Activated CD4-positive, CD25-positive, alpha-beta regulatory T cell treated with anti-CD3 and anti-CD28 coated beads, Interleukin-2, amount 50 U/mL, for 16 hours (primary cell): ENCODE measurements around the gene EXD1.
A peak's percentile ranks its signal among the peaks of the same experiment; 100 is the strongest.
"Not testable (repeated sequence)": the region's sequence is repeated elsewhere in the genome, so short reads cannot be mapped to it uniquely, and the experiment has no call there.

Source experiments
- DNase-seq: peaks from one replicate; pipeline ENCODE4 v3.0.0-alpha.2; 2020; ENCODE audit warnings: low read depth, low spot score

The EXD1 gene, protein sequence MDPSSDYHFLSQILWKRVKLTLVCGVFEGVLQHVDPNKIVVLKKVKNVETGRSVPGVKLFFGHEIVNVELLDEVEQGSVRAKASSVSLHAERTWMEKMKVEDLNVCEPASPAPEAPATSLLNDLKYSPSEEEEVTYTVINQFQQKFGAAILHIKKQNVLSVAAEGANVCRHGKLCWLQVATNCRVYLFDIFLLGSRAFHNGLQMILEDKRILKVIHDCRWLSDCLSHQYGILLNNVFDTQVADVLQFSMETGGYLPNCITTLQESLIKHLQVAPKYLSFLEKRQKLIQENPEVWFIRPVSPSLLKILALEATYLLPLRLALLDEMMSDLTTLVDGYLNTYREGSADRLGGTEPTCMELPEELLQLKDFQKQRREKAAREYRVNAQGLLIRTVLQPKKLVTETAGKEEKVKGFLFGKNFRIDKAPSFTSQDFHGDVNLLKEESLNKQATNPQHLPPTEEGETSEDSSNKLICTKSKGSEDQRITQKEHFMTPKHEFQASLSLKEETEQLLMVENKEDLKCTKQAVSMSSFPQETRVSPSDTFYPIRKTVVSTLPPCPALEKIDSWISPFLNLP

DNA sequence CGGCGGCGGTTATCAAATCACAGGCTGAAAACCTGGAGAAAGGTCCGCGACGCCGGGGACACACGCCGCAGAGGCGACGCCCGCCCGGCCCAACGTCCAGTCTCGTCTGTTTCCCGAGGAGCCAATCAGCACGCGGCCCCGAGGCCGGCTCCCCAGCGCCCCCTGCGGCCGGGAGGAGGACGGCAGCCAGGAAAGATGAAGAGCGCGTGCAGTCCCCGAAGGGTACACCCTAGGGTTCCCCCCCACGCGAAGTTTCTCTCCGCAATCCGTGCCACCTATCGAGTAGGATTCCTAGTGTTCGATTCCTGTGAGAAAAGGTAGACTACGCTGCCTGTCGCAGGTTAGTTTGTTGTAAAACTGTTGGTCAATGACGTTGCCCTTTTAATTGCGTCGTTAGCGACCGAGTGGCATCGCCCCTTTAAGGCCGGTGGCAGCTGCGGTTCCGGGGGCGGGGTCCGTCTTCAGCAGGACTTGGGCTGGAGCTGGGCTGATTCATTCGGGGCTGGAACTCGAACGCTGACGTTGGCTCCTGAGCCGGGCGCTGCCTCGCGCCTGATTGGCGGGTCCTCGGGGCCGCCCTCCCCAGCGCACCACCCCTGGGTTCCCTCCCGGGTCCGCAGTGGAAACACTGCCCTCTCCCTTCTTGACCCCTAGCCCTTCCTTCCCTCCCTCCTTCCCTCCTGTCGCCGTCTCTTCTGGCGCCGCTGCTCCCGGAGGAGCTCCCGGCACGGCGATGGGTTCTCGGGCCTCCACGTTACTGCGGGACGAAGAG is at the start of gene EXD1, which contains the start of gene CHP1:
TSS of gene EXD1 (minus strand) at position 108 of the 772 bp plus-strand sequence. CDS start 4,182 bp downstream, outside the sequence.
TSS of gene CHP1 (plus strand) at position 619 of the 772 bp plus-strand sequence. CDS start at position 734, 115 bp downstream.
- DNase-seq = peak; percentile 87

DNA sequence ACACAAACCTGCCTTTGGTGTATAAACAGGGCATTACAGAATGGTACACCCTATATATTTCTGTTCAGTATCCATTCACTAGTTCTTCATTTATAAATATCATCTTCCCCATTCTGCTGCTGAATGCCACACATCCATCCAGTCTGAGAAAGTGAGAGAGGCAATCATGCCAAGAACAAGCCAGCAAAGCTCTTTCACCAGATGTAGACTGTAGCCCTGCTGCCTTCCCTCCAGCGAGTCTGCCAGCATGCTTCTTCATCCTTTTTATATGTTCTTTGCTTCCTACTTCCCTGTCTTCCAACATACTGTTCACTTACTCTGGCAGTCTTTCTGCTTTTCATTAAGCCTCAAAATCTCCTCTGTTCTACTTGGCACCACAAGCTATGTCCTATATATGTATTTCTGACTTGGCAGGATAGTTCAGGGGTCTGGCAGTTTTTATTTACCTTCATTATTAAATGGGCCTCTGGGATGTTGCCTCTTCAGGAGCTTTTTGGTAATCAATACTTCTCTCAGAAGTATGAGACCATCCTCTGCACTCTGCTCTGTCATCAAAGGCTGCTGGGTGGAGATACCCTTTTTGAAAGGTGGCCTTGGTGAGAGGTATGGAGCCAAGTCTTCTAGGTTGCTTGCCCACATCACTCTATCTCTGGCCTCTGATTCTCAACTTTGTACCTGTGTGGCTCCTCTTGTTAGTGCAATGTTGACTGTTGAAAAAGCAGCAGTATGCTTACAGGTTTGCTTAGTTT is 49.2 kb upstream of the EXD1 start:
- DNase-seq = no peak

DNA sequence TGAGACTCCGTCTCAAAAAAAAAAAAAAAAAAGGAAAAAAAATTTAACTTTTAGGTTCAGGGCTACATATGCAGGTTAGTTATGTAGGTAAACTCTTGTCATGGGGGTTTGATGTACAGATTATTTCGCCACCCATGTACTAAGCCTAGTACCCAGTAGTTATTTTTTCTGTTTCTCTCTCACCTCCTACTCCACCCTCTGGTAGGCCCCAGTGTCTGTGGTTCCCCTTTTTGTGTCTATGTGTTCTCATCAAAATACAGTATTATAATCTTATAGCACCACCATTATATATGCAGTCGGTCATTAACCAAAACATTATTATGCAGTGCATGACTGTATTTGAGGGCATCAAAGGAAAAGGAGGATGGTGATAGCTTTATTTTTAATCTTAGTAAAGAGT is 47.8 kb upstream of the EXD1 start:
- DNase-seq = no peak

DNA sequence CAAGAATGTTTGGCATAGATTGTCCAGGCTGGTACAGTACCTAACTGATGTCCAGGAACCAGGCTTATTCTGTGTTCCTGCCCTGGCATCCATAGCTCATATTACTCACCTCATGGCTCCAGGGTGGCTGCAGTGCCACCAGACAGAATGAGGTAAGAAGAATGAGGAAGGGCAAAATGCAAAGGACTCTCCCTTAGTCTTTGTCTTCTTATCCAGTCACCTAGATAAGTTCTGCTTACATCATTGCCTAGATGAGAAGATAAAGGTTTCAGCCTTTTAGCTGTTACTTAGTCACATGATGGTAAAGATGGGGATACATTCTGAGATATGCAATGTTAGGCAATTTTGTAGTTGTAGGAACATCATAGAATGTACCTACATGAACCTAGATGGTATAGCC is 46.3 kb upstream of the EXD1 start:
- no peak for DNase-seq

DNA sequence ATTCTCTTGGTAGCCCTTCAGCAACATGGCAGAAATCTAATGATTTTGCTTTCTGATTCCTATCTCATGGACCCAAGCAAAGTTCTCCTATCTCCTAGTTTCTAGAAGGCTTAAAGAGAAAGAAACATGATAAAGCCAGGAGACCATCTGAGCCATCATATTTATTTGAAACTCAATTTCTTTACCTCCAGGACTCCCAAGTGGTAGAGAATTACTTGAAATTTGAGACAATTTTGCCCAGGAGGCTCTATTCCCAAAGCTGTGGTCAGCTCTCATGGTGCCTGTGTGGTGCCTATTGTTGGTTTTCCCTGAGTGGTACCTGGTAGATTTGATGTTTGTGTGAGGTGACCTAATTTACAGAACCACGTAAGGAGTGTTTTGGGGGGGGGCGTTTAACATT is 39.3 kb upstream of the EXD1 start:
- no peak for DNase-seq

DNA sequence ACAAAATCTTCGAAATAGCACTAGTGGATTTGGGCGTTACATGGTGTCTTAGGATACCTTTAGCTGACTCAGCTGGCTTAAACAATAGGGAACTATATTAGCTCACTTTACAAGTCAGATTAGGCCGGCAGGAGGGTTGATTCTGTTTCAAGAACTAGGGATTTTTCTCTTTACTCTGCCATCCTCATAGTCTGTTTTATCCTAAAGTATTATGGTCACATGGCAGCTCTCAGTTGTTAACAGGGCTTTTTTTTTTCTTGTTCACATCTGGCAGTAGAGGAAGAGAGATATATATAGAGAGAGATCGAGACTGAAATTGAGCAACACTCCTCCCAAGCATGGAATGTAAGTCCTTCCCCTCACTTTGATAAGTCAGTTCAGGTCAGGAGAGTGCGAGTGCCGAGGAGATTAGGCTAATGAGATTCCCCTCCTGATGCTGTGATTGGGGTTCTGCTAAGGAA is 33.4 kb upstream of the EXD1 start:
- no peak for DNase-seq

DNA sequence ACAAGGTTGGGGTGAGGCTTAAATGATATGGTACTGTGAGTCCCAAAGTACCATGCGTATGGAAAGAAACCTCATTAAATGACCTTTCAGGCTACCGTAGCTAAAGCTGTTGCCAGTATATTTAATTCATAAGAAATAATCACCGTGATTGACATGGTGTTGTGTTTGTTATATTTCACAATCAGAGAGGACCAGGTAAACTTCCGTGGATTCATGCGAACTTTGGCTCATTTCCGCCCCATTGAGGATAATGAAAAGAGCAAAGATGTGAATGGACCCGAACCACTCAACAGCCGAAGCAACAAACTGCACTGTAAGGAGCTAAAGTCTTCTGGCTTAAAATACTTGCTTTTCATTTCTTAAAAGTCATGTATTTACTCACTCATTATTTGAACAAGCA is 32.0 kb upstream of the EXD1 start:
- DNase-seq = no peak

DNA sequence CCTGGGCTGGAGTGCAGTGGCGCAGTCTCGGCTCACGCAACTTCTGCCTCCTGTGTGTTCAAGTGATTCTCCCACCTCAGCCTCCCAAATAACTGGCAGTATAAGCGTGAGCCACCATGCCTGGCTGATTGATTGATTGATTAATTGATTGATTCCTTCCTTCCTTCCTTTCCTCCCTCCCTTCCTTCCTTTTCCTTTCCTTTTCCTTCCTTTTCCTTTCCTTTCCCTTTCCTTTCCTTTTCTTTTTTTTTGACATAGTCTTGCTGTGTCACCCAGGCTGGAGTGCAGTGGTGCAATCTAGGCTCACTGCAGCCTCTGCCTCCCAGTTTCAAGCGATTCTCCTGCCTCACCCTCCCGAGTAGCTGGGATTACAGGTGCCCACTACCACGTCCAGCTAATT is 30.4 kb upstream of the EXD1 start:
- not testable (repeated sequence) for DNase-seq

DNA sequence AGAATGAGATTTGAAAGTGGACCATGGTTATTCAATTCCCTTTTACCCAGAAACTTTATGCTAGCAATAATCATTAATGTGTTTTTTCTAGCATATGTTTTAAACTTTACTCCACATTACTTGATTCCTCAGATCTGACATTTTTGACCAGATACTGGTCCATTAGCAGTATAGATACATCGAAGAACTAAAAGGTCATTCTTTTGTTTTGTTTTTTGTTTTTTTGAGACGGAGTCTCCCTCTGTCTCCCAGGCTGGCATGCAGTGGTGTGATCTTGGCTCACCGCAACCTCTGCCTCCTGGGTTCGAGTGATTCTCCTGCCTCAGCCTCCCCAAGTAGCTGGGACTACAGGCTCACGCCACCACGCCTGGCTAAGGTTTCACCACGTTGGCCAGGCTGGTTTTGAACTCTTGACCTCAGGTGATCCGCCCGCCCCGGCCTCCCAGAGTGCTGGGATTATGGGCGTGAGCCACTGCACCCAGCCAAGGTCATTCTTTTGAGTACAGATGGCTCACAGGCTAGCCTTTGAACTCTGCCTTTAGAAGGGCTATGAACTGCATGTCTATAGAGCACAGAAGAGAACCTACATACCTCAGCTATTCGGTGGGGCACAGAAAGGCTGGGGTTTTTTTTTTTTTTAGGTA is 29.1 kb upstream of the EXD1 start:
- DNase-seq = no peak

DNA sequence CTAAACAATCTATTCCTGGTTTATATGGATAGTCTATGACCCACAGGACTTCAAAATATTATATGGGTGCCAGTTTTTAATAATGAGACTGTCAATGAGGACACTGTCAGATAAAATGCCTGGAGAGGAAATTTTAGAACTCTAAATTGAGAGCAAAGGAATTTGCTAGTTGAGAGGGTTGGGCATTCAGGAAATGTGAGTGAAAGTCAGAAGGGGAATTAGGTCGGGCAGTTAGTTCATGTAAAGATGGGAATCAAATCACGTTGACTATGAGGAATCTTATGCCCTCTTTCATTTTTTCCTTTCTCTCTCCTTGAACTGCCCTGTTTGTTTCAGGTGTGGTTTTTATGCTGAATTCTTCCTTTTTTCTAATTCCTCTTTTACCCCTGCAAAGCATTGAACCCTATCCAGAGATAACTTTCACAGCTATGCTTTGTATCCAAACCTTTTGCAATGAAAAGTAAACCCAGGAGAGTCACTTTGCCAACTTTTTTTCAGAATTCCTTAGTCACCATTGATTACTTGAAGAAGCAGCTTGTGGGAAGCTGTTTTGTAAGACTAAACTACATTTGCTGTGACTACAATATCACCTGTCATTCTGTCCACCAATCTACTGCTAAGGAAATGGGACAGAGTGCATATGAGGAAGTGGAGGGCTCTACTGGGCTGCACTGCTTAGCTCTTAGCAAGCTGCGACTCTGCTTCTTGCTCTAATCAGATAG is 28.4 kb upstream of the EXD1 start:
- no peak for DNase-seq

DNA sequence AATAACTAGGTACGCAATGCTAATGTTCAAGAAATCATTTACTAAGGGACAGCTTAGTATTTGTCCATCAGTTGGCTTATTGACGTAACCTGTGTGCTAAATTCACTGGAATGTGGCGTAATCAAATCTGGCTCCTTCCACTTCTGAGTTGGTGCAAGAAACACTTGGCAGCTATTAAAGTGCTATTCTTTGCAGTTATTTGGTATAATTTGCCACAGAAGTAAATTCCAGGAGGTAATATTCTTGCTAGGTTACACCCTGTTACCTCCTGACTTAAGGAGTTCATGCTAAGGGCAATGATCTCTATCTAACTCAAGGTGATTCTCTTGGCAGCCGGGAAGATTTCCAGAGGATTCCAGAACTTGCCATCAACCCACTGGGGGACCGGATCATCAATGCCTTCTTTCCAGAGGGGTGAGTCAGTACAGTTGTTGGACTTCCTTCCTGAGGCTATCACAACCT is 26.1 kb upstream of the EXD1 start:
- DNase-seq = no peak

DNA sequence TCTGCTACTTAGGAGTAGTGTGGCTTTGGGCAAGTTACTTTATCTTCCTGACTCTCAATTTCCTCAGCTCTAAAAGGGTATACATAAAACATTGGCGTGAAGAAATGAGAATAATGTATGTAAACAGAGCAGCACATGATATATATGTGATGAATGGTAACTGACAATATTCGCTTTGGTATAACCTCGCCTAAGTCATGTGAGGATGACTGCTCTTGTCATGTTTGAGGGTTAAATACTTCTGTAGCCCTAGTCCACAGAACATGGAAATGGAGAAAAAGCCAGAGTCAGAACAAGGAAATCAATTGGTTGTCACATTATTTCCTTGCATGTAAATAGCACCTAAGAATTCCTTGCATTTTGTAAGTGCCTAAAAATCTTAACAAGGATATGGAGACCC is 25.5 kb upstream of the EXD1 start:
- no peak for DNase-seq

DNA sequence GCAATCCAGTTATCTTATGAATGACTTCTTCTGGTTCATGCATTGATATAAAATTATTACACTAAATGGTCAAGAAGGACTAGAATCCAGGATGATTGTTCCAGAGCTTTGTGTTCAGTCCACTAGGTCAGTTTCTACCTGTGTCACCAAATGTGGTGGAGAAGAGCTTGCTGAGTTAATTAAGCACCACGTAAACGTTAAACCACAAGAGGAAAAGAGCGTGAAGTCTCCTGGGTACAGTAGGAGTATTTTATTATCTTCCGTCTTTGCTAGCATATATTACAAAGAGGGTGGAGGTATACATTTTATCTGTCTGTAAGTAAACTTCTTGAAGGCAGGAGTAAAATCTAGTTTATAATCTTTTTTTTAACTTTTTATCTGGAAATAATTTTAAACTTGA is 24.0 kb upstream of the EXD1 start:
- DNase-seq = no peak

DNA sequence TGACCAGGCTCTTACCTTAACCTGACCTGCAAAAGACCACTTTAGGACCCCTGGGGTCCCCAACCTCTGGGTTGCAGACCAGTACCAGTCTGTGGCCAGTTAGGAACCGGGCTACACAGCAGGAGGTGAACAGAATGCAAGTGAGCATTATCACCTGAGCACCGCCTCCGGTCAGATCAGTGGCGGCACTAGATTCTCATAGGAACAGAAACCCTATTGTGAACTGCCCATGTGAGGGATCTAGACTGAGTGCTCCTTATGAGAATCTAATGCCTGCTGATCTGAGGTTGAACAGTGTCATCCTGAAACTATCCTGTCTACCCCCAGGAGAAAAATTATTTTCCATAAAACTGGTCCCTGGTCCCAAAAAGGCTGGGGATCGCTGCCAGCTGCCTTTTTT is 20.9 kb upstream of the EXD1 start:
- no peak for DNase-seq

DNA sequence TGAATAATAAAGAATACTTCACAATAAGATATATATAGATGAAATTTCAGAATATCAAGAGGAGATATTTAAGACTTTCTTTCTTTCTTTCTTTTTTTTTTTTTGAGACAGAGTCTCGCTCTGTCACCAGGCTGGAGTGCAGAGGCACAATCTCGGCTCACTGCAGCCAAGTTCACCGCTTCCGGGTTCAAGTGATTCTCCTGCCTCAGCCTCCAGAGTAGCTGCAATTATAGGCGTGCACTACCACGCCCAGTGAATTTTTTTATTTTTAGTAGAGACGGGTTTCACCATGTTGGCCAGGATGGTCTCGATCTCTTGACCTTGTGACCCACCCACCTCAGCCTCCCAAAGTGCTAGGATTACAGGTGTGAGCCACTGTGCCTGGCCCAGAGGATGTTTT is 20.2 kb upstream of the EXD1 start:
- not testable (repeated sequence) for DNase-seq

DNA sequence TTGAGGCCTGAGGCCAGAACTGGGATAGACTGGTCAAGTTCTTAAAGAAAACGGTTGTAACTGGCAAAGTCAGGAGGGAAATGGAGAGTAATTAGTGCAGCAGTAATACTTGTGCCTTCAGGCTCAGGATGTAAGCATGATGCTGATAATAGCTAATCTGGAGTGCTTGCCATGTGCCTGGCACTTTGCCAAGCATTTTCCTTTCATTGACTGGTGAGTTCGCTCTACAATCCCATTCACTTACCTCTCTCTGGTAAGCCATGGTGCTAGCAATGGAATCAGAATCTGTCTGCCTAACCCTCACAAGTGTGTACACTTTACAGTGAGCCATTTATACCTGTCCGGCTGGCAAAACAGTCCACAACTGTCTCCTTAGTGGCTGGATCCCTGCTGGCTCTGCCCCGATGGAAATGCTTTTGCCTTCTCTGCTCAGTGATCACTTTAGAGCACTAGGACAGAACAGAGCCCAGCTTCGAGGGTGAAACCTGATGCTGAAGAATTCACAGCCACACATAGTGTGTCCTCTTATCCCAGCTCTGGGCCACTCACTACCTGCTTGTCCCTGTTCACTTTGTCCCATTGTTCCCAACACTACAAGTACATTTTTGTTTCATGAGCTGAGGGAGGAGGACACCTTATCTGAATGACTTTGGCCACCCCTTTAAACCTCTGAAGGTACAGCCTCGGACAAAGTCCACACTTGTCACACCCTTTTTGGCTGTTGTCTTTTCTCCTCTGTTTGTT is 10.8 kb upstream of the EXD1 start:
- DNase-seq = no peak

DNA sequence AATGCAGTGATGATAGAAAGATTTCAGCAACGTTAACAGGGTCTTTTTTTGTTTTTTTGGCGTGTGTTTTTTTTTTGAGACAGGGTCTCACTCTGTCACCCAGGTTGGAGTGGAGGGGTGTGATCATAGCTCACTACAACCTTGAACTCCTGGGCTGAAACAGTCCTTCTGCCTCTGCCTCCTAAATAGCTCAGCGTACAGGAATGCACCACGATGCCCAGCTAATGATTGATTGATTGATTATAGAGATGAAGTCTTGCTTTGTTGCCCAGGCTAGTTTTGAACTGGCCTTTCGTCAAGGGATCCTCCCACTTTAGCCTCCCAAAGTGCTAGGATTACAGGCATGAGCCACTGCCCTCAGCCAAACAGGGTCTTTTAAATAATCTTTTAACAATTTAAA is 7.5 kb upstream of the EXD1 start:
- DNase-seq = no peak

DNA sequence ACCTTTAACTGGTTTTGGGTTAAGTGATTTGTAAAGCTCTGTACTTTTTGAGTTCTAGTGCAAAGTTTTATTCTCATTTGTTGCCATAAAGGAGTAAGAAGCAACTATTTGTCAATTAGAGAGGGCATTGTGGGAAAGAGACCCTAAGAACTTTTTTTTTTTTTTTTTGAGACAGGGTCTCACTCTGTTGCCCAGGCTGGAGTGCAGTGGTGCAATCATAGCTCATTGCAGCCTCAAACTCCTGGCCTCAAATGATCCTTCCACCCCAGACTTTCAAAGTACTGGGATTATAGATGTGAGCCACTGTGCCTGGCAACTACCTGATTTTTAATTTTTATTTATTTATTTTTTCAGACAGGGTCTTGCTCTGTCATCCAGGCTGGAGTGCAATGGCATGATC is 5.4 kb upstream of the EXD1 start:
- DNase-seq = no peak

DNA sequence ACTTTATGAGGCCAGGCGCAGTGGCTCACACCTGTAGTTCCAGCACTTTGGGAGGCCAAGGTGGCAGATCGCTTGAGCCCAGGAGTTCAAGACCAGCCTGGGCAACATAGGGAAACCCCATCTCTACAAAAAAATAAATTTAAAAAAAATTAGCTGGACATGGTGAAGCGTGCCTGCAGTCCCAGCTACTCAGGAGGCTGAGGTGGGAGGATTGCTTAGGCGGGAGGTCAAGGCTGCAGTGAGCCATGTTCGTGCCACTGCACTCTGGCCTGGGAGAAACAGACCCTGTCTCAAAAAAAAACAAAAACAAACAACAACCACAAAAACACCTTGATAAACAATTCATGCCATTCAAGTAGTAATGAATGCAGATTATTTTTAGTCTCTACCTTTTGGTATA is 4.7 kb upstream of the EXD1 start:
- not testable (repeated sequence) for DNase-seq

DNA sequence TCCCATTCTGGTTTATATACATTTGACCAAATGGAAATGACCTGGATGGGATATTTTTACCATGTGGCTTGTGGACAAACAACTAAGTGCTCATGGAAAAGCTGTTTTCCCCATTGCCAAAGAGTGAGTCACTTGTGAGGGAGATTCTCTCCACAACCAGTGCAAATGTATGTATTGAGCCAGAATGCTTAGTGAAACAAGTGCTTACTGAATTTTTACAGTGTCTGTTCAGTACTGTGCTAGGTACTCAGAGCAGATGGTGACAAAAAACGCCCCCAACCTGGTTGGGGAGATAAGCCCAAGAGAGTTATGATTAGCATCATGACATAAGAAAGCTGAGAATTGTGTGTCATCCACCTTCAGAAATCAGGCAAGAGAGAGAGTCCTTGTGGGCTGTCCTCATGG is 2.8 kb upstream of the EXD1 start:
- DNase-seq = no peak
